ENCODE data around the gene FAM120A. TPM values are rescaled to one million over a fixed set of nuclear protein-coding genes. Genes with fewer than 3 reads are reported as not detected.

The FAM120A gene
- polyA plus RNA-seq, 4 donors: 69.7 to 81.0 (median 78.6) TPM

- no peak for DNase-seq (ENCODE audit: low read depth in 4 of 4, low spot score in 2 of 4)
Observed at GRCh38 chr9:93574900-93575795, 123.7 kb downstream of the FAM120A start.

GRCh38 chr9:93575796-93576257 is 124.3 kb downstream of the FAM120A start:
- no peak for DNase-seq (ENCODE audit: low read depth in 4 of 4, low spot score in 2 of 4)

- no peak for DNase-seq (ENCODE audit: low read depth in 4 of 4, low spot score in 2 of 4)
Observed at GRCh38 chr9:93576258-93577077, 125.0 kb downstream of the FAM120A start, which contains the start of gene PHF2. PHF2 (plus strand) TSS chr9:93576584; CDS start chr9:93576774, 190 bp downstream.

- no peak for DNase-seq (ENCODE audit: low read depth in 4 of 4, low spot score in 2 of 4)
Observed at GRCh38 chr9:93577078-93577974, 125.8 kb downstream of the FAM120A start.

GRCh38 chr9:93577975-93578682 is 126.6 kb downstream of the FAM120A start:
- DNase-seq (ENCODE audit: low read depth in 4 of 4, low spot score in 2 of 4): no peak

GRCh38 chr9:93578844-93579243 is 127.4 kb downstream of the FAM120A start:
- DNase-seq (ENCODE audit: low read depth in 4 of 4, low spot score in 2 of 4): no peak

GRCh38 chr9:93579711-93580516 is 128.4 kb downstream of the FAM120A start:
- no peak for DNase-seq (ENCODE audit: low read depth in 4 of 4, low spot score in 2 of 4)

- no peak for DNase-seq (ENCODE audit: low read depth in 4 of 4, low spot score in 2 of 4)
Observed at GRCh38 chr9:93580654-93581380, 129.3 kb downstream of the FAM120A start.

- DNase-seq (ENCODE audit: low read depth in 4 of 4, low spot score in 2 of 4): no peak
Observed at GRCh38 chr9:93582115-93582514, 130.6 kb downstream of the FAM120A start.

GRCh38 chr9:93582550-93582949 is 131.1 kb downstream of the FAM120A start:
- DNase-seq (ENCODE audit: low read depth in 4 of 4, low spot score in 2 of 4): no peak

- DNase-seq (ENCODE audit: low read depth in 4 of 4, low spot score in 2 of 4): no peak
Observed at GRCh38 chr9:93585259-93585658, 133.8 kb downstream of the FAM120A start.

GRCh38 chr9:93585695-93586094 is 134.2 kb downstream of the FAM120A start:
- no peak for DNase-seq (ENCODE audit: low read depth in 4 of 4, low spot score in 2 of 4)

- DNase-seq (ENCODE audit: low read depth in 4 of 4, low spot score in 2 of 4): no peak
Observed at GRCh38 chr9:93586290-93587057, 135.0 kb downstream of the FAM120A start.

GRCh38 chr9:93587284-93587650 is 135.8 kb downstream of the FAM120A start:
- DNase-seq (ENCODE audit: low read depth in 4 of 4, low spot score in 2 of 4): no peak

GRCh38 chr9:93587651-93588347 is 136.3 kb downstream of the FAM120A start:
- no peak for DNase-seq (ENCODE audit: low read depth in 4 of 4, low spot score in 2 of 4)

- no peak for DNase-seq (ENCODE audit: low read depth in 4 of 4, low spot score in 2 of 4)
Observed at GRCh38 chr9:93588641-93589609, 137.4 kb downstream of the FAM120A start.
